ENCODE results near the gene KLHL13.
"Not testable (repeated sequence)": the region's sequence is repeated elsewhere in the genome, so short reads cannot be mapped to it uniquely, and the experiment has no call there.

Gene KLHL13, protein sequence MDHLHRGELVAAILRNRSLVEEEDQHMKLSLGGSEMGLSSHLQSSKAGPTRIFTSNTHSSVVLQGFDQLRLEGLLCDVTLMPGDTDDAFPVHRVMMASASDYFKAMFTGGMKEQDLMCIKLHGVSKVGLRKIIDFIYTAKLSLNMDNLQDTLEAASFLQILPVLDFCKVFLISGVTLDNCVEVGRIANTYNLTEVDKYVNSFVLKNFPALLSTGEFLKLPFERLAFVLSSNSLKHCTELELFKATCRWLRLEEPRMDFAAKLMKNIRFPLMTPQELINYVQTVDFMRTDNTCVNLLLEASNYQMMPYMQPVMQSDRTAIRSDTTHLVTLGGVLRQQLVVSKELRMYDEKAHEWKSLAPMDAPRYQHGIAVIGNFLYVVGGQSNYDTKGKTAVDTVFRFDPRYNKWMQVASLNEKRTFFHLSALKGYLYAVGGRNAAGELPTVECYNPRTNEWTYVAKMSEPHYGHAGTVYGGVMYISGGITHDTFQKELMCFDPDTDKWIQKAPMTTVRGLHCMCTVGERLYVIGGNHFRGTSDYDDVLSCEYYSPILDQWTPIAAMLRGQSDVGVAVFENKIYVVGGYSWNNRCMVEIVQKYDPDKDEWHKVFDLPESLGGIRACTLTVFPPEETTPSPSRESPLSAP

DNA sequence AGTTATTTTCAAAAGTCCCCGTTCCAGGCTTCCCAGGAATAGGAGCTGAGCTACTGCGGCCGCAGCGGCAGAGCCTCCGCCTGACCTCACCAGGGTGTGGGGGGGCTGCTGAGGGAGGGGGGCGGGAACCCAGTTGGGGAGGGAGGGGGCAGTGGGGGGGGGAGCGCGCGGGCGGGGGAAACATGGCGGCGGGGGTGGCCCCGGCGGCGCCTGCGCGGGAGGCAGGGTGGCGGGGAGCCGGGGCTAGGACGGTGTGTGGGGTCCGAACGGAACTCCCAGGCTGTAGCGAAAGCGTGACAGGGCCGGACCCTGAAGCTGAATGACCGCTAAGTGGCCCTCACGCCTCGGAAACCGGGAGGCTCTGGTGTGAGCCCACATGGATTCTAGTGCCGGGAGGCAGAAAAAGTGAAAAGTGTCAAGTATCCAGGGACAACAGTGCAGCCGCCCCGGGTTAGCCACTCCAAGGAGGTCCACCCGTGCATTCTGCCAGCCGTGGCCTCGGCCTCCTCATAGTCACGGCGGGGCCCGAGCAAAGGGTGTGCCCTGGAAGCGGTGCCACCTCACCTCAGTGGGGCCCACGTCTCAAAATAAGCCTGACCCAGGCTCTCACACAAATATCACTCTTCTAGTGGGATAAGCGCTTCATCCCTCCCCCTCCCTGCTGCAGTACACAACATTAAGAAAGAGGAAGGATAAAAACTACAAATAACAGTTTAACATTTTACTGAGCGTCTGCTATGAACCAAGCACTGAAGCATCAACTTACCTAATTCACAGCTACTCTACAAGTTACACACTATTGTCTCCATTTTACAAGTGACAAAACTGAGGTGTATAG is at the start of gene KLHL13:
Gene KLHL13, minus strand, starts transcription at position 98 of the 838 bp plus-strand sequence. CDS start 88,337 bp downstream, outside the sequence.
- DNase-seq: peak in 1 of 2 donors; percentile 7

DNA sequence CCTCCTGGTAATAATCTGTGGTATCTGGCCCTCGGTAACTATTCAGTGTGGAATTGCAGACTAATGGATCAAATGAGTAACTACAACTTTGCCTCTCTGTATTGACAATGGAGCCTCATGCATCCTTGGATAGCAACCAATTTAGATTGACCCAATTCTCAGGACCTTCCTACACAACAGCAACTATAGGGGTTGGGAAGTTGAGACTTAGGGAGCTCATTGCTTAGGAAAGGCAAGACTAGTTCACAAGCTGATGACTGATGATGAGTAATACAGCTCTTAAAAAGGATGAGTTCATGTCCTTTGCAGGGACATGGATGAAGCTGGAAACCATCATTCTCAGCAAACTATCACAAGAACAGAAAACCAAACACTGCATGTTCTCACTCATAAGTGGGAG is 47.5 kb upstream of the KLHL13 start:
- DNase-seq: no peak

DNA sequence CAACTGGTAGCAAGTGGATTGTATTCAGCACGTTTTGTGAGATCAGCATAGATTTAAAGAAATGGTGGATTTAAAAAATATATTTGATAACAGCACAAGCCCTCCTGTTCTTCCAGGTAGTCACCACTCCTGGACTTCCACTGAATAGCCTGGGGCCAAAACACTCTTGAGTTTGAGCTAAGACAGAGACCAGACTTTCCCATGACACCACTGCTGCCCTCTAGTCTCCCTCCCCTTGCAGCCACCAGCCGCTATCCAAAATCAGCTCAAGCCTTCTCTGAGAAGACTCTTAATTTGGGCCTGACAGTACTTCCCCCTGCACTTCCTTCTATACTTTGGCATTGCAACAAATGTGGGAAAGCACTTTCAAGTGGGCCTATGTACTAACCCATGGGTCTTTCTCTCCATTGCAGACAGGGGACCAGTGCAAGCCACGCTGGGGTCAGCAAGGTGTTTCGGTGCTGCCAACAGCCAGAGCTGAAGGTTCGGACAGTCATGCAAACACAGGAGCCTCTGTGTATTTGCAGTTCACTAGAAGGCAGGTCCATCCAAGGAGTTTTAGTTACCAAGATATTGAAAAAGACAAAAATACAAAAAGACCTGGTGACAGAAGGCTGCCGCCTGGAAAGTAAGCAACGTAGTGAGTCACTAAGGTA is 40.5 kb upstream of the KLHL13 start:
- DNase-seq: no peak

DNA sequence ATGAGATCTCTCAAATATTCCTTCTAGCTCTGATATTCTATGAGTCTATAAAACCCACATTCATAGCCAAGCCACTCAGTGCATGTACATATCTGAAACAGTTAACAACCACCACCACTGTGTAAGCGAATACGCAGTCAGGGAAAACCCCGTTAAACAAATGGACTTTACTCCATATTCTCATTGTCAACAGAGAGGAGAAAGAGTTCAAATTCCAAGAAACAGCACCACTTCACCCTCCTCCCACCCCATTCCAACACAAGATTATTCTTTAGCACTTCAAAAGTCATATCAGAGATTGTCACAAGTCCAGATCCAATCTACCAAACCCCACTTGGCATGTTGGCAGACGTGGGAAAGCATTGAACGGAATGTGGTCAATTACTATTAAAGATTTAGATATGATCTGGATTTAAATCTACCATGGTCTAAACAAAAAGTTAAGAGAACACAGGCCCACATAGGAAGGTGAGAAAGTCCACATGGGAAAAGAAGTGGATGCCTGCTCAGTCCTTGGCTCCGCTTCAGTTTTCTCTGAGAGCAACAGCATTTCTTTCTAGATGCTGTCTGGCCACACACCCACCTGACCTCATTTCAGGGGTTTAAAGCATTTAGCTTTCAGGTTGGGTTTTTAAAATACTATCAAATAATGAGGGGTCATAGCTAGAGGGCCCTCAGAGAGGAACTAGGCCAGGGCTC is 39.8 kb upstream of the KLHL13 start:
- DNase-seq: no peak

DNA sequence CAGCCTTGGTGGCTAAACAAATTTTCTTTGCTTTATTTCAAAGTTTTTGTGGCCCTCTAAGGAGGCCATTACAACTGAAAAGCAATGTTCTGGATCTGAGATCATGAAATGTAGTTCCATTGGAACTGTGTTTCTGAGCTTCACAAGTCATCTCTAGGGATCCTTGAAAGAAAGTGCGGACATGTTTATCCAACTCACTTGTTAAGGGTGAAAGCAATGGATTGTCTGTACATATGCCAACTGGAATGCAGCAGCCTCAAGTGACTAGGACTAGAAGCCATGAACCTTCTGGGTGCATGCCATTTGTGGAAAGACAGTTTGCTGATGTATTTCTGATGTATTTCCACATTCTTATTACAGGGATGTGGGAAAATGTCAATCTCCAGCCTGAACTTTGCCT is 36.7 kb upstream of the KLHL13 start:
- no peak for DNase-seq

DNA sequence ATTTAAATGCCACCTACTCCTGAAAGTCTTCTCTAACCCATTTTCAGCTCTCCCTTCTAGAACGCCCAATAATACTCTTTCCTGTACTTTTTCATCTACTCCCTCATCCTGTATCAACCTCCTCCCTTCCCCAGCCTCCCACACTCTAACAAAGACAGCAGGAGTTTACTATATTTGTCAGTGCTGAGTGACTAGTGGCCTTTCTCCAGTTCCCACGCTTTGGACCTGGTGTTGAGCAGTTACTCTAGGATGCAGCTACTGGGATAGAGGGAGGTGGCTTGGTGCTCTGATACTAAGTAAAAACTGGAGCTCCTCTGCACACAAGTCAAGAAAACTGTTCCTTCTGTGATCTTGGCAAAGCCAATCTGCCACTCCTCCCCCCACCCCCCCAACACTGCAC is 36.1 kb upstream of the KLHL13 start:
- DNase-seq: no peak

DNA sequence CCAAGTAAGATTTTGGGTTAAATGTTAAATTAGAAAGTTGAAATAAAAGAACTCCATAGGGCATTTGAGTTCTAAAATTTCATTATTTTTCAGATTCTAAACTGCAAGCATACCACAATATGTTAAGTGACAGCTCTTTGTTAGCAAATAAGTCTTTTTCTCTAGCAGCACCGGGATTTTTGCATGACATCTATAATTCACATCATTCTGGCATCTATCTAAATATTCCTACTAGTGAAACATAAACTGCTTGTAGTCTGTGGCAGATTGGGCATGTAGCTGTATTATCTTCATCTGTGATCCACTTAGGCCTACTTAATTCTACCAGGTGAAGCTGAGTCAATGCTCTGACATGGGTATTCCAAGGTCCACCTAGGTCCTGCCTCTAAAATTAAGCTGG is 32.1 kb upstream of the KLHL13 start:
- no peak for DNase-seq

DNA sequence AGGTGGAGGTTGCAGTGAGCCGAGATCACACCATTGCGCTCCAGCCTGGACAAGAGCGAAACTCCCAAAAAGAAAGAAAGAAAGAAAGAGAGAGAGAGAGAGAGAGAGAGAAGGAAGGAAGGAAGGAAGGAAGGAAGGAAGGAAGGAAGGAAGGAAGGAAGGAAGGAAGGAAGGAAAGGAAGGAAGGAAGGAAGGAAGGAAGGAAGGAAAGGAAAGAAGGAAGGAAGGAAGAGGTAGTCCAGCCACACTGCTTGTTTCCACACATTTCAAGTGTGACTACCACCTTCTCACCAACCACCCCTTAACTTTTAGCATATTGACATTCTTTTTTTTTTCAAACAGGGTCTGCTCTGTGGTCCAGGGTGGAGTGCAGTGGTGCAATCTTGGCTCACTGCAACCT is 31.2 kb upstream of the KLHL13 start:
- not testable (repeated sequence) for DNase-seq

DNA sequence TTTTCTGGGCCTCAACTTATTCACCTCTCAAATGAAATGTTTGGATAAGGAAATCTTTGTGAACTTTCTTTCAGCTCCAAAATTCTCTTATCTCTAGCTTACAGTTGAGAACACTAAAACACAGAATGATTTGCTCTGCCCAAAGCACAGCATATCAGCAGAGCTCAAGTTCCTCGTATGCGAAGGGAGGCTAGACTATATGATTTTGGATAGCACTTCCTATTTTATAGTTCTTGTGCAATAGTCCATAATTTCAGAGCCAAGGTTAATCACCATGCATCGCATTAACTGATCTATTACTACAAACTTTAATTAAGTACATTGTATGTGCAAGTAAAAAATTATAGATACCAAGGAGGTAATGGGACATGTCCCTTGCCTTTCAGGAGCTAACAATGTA is 27.0 kb upstream of the KLHL13 start:
- no peak for DNase-seq

DNA sequence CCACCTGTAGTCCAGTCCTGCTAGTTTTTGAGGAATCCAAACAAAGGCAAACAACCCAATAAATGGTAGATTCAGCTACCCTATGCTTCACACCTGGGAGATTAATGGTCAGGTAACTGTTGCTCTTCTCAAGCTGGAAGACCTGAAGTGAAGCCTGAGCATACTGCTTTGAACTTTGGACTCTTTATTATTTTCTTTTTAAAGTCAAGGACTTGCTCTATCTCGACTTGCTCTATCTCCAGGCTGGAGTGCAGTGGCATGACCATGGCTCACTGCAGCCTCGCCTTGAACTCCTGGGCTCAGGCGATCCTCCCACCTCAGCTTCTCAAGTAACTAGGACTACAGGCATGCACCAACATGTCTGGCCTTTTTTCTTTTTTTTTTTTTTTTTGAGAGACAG is 14.7 kb upstream of the KLHL13 start:
- no peak for DNase-seq

DNA sequence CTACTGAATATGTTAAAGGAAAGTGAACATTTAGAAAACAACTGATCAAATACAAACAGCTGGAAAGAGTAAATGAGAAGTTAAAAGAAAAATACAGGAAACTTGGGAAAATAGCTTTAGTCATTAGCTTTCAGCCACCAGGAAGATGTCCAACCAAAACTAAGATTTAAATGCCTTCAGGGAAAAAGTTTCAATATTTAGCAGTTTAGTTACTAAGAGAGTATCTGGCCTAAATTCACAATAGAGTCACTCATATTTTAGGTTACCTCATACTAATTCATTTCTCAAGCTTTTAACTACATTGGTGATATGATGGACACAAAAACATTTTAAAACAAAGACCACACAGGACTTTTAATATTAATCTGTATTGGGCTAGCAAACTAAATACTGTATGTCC is 13.1 kb upstream of the KLHL13 start:
- DNase-seq: no peak

DNA sequence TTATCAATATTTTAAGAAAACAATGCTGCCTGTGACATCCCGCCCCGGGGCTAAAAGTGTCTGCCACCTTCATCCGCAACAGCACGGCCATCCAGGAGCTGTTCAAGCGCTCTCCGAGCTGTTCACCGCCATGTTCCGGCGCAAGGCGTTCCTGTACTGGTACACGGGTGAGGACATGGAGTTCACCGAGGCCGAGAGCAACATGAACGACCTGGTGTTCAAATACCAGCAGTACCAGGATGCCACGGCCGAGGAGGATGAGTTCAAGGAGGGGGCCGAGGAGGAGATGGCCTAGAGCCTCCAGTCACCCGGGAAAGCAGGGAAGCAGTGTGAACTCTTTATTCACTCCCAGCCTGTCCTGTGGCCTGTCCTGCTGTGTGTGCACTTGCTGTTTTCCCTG is 12.1 kb upstream of the KLHL13 start:
- DNase-seq: no peak

DNA sequence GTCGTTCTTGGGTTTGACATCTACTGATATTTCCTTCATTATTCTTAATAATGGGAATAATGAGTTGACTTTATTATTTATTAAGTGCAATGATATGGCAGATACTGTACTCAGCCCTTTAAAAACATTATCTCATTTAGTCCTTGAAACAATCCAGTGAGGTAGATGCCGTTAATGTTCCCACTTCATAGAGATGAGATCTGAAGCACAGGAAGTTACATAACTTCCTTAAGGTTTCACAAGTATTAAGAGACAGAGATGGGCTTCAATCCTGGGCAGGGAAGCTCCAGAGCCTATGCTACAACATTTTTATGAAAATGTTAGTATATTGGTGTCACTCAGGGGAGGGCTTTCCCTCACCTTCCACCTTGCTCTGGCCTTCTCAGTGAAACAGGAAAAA is 9.7 kb upstream of the KLHL13 start:
- DNase-seq: no peak

DNA sequence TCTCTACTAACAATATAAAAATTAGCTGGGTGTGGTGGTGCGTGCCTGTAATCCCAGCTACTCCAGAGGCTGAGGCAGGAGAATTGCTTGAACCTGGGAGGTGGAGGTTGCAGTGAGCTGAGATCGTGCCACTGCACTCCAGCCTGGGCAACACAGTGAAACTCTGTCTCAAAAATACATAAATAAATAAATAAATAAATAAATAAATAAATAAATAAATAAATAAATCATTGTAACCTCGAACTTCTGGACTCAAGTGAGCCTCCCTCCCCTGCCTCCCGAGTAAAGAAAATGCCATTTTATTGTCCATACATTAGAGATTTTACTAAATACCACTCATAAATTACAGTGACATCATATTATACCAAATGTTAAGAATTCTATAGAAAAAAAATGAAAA is 7.6 kb upstream of the KLHL13 start:
- DNase-seq: not testable (repeated sequence)

DNA sequence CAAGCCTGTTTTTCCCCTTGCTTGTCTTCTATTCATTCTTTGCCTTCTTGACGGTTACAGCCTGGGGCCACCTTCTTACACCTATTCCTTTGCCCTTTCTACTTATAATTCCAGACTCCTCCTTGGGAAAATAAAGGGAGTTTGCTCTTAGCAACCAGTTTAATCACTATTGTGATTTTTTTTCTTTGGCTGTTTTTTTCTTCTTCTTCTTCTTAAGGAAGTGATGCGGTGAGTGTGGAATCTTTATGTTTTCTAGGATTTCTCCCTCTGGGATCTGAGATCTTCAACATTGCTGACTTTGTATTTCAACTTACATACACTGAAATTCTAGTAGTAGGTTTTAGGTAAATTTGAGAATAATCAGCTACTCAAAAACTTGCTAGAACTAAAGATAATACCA is 1.1 kb upstream of the KLHL13 start:
- DNase-seq: no peak

DNA sequence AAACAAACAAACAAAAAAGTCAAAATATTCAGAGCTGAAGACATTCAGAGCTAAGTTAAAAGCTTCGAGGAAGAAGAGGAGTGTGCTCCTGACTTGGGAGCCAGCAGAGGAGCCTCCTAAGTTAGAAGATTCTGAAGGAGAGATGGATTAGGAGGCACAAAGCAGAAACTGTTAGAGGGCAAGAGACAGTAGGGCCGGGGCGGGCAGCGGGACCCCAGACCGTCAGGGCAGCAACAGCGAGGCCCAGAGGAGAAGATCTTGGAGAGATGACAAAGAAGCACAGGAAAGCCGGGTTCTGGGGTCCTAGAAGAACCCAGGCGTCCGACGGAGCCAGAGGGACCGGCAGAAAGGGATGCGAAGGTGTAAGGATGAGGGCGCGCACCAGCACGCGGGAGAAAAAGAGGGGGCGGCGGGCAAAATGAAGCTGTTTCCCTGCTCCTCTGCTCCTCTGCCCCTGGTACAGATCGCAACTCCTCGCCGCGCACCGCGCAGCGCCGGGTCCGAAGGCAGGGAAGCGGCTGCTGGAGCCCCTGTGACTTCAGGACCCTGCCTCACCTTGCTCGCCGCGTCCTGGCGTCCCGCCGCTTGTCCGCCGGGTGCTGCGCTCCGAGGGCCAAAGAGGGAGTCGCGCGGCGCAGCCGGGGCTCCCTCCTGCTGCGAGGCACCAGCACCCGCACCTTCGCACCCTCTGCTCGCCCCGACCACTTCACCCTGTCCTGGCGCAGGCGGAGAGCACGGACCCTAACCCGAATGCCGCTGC is 477 bp downstream of the KLHL13 start:
- DNase-seq: peak in 1 of 2 donors; percentile 4

DNA sequence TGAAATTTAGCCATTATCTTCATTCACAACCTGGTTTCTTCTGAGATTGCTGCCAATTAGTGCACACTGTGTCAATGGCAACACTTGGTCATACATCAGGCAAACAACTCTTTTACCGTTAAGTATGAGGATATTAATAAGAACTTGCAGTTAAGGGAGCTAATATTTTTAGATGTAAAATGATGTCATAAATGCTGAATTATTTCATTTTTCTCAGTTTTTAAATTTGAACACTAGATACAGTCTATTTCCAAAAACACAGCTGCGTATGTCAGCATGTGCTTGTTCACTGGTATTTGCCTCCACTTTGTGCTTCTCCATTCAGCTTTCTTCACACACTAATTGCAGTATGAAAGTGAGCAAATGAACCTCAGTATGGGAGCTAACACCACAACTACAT is 1.6 kb downstream of the KLHL13 start:
- no peak for DNase-seq

DNA sequence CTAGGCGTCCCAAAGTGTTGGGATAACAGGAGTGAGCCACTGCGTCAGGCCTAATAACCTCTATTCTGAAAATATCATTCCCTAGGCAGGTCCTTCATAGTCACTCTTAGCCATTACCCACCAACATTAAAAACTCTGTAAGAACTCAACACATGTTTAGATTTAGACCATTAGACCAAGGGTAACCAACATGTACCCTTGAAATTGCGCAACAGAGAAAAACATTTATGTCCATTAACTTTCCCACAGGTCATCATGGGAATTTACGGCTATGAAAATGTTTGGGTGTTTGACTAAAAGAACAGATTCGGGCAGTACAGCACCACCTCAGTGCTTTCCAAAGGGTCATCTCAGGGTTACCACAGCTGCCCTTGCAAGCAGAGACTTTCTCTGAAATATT is 7.5 kb downstream of the KLHL13 start:
- no peak for DNase-seq

DNA sequence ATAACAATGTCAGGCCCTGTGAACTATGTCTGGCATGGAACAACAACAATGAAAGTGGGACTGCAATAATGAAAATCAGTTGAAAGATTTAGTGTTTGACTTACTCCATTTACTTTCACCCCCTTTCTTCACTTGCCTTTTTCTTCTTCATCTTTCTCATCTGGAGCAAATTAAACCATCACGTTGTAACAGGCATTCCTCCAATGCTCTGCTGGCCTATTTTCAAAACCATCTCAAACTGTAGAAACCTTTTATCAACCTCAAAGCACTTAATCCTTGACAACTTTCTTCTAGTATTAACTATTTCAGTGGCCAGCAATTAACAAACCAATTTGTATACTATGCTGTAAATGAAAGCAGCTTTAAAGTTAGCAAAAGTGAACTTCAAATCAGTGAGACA is 8.3 kb downstream of the KLHL13 start:
- DNase-seq: no peak

DNA sequence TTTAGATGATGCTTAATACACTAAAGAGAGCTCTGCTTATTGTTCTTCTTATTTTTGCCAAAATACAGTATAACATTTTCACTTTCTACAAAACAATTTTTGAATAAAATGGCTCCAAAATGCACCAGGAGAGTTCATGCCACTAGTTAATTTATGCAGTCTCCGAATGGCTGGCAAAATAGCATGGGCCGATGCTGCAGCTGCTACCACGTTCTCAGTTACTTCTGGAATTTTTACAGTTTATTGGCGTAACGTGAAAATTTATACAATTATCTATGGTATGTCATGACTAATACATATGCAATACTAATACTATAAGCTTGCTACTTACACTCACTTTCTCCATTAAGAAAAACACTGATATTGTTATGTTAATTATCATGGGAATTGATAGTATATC is 16.5 kb downstream of the KLHL13 start:
- DNase-seq: no peak

DNA sequence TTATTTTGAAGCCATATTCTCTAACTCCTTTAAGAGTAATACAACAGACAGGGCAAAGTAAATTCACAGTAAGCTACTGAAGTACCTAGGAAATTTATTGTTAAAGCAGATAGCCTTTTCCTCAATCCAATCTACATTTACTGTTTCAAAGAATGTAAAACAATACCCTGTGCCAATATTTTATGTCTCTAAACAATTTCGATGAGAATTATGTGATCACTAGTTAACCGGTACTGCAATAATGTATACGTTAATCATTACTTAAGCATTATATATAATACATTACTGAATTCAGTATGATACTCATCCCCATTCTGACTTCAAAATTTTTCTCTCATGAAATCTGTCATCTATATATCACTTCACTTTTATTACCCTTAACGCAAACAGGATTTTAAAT is 28.5 kb downstream of the KLHL13 start:
- DNase-seq: no peak

DNA sequence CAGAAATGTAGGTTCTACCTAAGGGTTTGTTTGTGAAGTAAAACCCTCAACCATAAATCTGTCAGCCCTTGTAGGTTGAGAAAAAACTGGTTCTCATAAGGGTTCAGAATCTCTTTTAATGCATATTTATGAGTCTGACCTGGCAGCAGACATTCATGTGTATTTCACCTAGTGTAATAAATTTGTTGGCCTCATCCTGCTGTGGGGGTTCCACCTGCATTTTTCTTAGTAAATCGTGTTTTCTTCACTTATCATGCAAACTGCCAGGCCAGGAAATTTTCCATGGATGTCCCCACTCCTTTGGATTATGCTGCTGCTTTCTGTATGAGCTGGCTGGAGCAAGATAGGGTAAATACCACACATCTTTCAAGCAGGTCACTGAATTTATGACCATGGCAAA is 42.4 kb downstream of the KLHL13 start:
- no peak for DNase-seq
